NAMALWA (cell line): ENCODE results near the gene FAM227B.

Experiments
- DNase-seq: peaks from one replicate; pipeline ENCODE4 v3.0.0-alpha.2; 2015; ENCODE audit warnings: low spot score

Gene FAM227B

DNA sequence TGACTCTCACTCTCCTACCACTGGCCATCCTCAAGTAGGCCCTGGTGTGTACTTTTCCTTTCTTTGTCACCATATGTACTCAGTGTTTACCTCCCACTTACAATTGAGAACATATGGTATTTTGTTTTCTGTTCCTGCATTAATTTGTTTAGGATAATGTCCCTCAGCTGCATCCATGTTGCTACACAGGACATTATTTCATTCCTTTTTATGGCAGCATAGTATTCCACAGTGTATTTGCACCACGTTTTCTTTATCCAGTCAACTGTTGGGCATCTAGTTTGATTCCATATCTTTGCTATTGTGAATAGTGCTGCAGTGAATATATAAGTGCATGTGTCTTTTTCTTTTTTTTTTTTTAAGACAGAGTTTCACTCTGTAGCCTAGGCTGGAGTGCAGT is 324.4 kb downstream of the FAM227B start:
- DNase-seq = no peak

DNA sequence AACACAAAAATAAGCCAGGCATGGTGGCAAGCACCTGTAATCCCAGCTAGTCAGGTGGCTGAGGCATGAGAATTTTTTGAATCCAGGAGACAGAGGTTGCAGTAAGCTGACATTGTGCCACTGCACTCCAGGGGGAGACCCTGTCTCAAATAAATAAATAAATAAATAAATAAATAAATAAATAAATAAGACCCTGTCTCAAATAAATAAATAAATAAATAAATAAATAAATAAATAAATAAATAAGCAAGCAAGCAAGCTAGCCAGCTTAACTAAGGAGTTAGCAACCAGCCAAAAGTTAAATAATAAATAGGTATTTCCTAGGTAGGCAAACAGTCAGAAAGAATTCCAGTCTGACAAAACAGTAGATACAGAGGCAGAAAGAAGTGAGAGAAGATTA is 326.7 kb downstream of the FAM227B start:
- no peak for DNase-seq

DNA sequence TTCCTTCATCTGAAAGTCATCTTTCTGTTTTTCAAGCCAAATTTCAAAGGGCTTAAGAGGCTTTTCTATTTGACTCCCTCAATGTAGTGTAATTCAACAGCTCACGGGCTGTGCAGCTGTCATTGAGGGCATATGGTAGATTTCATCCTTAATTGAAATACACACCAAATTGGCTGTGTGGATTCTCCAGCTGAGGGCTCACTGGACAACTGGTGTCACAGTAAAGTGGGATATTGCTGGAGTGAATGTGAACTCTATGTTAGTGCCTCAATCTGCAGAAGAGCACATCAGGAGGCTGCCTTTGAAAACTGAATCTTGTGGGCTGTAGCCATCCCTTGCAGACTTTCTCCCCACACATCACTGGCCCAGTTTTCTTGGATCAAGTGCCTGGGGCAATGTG is 330.4 kb downstream of the FAM227B start:
- no peak for DNase-seq

DNA sequence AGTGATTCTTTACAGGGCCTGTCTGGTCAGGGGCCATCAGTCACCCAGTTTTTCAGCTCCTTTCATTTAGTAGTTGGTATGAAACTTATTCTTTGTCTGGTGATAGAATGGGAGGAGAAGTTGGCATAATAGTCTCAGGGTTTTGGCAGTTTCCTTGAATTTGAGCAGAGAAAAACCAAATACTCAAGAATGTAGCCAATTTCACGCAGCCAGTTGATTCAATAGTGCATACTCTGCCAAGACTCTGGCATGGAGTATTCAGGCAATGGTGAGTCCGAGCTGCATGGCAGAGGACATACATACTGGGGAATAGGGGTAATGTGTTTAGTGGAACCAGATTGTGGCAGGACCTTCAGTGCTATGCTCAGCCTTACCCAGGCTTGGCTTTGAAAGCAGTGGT is 332.2 kb downstream of the FAM227B start:
- no peak for DNase-seq

DNA sequence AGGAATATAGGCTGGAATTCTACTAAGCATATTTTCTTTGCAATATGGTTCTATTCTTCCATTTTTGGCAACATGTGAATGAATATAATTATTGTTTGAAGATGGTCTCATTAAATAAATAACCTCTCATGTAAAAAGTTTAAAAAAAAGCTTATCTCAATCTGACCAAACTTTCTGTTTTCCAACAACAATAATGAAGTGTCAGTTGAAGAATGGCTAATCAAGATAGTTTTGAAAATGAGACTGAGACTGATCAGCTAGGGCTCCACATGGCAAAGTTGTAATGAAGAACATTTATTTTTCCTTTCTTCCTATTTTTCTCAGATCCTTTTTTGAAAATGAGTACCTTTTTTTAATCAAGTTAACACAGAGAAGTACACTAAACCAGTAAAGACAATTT is 333.1 kb downstream of the FAM227B start:
- no peak for DNase-seq

DNA sequence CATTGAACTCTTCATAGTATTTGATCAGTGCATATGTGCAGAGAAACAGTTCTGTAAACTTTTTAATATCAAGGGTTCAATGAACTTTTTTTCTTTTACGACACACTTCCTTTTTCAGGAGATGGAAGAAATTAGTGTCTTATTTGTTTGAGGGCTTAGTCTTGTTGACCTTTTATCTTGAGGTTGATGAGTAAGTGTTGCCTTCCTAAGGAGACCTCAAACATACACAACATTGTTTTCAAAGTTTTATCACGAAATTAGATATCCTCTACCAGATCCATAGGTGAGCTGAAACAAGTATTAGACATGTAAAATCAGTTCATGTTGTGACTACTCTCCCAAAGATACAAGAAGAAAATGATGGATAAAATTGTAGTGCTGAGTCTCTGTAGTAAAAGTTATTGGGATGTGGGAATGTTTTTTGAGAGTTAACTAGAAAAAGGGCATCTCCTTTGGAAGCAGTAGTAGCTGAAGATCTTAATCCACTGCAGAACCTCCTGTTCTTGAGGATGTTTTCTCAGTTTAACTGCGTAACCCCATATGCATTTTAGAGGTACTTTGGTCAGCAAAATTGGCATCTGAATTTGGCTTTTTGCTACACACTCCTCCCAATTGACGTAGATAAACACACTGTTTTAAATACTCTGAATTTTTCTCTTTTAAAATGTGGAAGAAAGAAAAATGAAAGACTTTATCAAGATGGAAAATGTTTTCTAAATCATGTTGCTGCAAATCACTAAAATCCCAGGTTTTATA is 333.8 kb downstream of the FAM227B start:
- no peak for DNase-seq

DNA sequence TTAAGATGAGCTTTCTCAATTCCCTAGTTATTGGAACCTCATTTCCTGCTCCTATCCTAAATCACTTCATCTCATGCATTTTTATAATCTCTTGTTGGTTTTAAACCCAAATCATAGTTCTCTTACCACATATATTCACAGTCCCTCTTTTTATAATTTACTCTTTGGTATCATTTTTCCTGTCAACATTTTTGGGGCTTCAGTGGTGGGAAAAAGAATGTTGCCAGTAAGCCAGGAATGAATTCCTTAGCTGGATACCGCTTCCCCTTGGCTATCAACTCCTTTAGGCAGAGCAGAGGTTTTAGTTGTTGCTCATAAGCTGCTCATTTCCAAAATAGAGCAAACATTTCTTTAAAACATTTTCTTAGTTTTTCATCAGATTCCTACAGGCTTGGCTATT is 338.3 kb downstream of the FAM227B start:
- no peak for DNase-seq

DNA sequence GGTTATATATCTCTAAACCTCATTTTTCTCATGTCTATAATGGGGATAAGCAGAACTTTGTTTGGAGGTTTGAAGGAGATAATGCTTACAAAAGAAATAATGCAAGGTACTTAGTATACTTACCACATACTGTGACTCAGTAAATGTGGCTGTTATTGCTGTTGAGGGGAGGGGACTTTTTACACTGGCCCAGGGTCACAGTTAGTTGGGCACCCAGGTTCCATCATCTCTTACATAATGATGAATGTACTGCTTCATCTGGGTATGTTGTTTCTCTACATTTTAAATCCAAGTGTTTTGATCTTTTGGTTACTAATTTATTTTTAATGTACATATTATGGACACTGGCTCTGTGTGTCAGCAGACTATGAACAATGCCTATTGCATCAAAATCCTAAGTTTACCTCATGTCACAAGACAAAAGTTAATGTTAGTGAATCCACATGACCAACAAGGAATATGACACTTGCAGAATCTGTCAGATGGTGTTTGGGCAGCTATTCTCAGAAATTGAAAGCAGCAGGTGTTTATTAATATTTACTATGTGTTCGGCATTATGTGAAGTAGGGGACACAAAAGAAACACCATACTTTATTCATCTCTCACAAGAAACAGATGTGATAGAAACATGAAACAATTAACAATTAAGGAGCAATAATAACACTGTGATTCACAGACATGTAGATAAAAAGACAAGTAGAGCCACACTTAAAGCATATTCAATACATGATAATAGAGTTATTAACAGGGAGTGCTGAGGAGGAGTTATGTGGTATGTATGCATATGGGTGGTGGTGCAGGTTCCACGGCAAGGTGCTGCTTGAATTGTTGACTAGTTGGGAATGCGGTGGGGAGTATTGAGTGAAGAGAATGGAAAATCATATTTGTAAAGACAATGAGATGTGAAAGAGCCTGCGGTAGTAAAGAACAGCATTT is 340.8 kb downstream of the FAM227B start:
- no peak for DNase-seq

DNA sequence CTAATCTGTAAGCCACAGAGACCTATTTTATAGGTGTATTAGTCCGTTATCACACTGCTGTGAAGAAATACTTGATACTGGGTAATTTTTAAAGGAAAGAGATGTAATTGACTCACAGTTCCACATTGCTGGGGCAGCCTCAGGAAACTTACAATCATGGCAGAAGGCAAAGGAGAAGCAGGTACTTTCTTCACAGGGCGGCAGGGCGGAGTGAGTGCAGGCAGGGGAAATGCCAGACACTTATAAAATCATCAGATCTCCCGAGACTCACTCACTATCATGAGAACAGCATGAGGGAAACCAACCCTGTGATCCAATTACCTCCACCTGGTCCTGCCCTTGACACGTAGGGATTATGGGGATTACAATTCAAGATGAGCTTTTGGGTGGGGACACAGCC is 341.9 kb downstream of the FAM227B start:
- DNase-seq = no peak
